ENCODE results near the gene KPNA3.
"Not testable (repeated sequence)": the region's sequence is repeated elsewhere in the genome, so short reads cannot be mapped to it uniquely, and the experiment has no call there.

Gene KPNA3

DNA sequence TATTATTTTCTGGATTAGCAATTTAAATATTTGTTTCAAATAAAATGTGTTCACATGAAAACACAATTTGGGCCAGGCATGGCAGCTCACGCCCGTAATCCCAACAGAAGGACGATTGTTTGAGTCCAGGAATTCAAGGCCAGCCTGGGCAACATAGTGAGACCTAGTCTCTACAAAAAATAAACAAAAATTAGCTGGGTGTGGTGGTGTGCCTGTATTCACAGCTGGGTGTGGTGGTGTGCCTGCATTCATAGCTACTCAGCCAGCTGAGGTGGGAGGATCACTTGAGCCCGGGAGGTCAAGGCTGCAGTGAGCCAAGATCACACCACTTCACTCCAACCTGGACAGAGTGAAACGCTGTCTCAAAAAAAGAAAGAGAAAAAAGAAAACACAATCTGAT is 46.4 kb downstream of the KPNA3 start:
- DNase-seq: no peak

DNA sequence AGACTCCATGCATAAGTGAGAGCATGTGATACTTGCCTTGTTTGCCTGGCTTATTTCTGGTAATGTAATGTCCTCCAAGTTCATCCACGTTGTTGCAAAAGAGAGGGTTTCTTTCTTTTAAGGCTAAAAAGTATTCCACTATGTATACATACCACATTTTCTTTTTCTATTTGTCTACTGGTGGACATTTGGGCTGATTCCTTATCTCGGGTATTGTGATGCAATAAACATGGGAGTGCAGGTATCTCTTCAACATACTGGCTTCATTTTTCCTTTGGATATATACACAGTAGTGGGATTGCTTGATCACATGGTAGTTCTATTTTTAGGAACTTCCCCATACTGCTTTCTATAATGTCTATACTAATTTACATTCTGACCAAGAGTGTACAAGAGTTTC is 51.6 kb downstream of the KPNA3 start:
- DNase-seq: peak in 1 of 2 donors; percentile 15

GRCh38 chr13:49739498-49740187 is 52.8 kb downstream of the KPNA3 start:
- no peak for DNase-seq

GRCh38 chr13:49733181-49733951 is 59.1 kb downstream of the KPNA3 start:
- no peak for DNase-seq

DNA sequence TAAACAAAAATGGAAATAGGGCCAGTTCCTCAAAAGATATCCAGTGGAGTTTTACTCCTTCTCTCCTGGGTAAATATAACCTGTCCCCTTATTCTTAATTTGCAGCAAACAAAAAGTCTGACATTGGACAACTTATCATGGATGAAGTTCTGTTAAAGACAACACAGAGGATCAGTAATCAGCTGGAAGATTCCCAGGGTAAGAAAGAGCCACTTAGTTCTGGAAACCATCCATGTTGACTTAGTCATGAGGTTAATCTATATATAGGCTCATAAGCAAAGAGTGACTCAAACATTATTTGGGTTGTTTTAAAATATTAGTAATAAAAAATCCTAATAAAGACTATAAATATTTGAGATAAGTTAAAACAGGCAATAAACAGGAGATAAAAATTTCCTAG is 60.7 kb downstream of the KPNA3 start:
- no peak for DNase-seq

GRCh38 chr13:49716615-49717014 is 75.9 kb downstream of the KPNA3 start:
- no peak for DNase-seq

DNA sequence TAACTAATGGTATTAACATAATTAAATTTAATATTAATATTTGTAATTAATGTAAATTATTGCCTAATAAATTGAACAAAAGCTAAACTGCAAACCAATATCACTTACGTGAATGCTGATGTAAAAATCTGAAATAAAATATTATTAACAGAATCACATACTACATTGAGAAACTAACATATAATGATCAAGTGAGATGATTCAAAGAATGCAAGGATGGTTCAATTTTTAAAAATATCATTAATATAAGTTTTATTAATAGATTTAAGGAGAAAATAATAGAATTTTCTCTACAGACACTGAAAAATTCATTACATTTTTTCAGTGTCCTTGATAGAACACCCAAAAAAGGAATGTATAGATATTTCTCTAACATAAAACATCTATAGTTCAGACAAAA is 77.7 kb downstream of the KPNA3 start:
- DNase-seq: no peak

DNA sequence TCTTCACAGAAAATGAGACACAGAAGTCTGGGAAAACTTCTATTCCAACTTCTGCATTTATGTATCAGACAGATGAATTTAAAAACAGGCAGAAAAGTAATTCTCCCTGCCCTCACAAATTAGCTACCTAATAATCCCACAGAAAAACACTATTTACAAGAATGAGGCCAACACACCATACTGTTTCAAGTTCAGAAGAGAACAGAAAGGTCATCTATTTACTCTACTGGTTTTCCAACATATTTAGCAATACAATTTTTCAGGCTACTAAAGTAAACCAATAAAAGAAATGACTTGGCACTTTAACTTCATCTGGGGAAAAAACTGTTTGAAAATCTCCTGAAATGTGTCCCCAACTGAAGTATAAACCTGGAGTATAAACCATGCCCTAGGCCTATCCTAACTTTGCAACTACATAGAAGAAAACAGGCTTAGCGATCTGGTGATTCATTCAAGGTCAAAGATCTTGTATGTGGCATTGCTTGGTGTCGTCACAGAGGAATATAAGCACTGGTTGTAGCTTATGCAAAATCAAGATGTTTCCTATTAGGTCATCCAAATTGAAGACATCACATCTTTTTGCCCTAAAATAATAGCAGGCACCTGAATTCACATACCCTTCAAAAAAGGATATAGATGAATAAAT is 81.1 kb downstream of the KPNA3 start:
- no peak for DNase-seq

DNA sequence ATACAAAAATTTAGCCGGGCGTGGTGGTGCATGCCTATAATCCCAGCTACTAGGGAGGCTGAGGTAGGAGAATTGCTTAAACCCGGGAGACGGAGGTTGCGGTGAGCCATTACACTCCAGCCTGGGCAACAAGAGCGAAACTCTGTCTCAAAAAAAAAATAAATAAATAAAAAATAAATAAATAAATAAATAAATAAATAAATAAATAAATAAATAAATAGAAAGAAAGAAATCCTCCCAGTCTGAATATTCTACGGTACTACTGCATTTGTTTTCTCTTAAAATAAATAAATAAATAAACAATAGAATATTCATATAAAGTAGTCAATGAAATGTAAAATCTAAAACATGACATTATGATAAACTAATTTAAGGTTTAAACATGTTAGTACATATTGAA is 88.2 kb downstream of the KPNA3 start:
- DNase-seq: not testable (repeated sequence)

GRCh38 chr13:49701491-49701890 is 91.0 kb downstream of the KPNA3 start:
- DNase-seq: no peak

DNA sequence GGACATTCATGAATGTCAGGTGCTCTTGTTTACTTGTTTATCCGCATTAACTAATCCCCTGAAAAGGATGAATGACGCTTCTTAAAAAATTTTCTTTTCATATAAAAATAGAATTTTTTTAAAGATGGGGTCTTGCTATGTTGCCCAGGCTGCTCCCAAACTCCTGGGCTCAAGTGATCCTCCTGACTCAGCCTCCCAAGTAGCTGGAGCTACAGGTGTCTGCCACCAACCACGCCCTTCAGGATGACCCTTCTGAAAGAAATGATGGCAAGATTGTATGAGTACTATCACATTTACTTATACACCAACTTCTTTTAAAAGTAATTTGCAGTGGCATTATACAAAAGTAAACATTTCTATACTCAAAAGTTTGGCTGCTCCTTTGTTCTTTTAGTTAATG is 95.0 kb downstream of the KPNA3 start:
- DNase-seq: no peak

- DNase-seq: no peak
These were observed 98.0 kb downstream of the KPNA3 start for GRCh38 chr13:49694446-49694845.

- no peak for DNase-seq
These were observed 98.6 kb downstream of the KPNA3 start for GRCh38 chr13:49693877-49694276.

GRCh38 chr13:49693191-49693733 is 99.2 kb downstream of the KPNA3 start:
- DNase-seq: no peak

GRCh38 chr13:49690995-49691784 is 101.3 kb downstream of the KPNA3 start, which contains the start of gene EBPL:
EBPL (minus strand) TSS chr13:49691486; CDS start chr13:49691424, 62 bp downstream.
- peak; percentile 82 to 85 for DNase-seq

- no peak for DNase-seq
These were observed 102.1 kb downstream of the KPNA3 start for GRCh38 chr13:49690133-49690994.

GRCh38 chr13:49683489-49683888 is 109.0 kb downstream of the KPNA3 start:
- no peak for DNase-seq

- DNase-seq: no peak
These were observed 110.5 kb downstream of the KPNA3 start for GRCh38 chr13:49681842-49682435.

- no peak for DNase-seq
These were observed 113.2 kb downstream of the KPNA3 start for GRCh38 chr13:49679246-49679645.

- DNase-seq: no peak
These were observed 114.1 kb downstream of the KPNA3 start for GRCh38 chr13:49678191-49678914.

Data from inflammatory macrophage (primary cell).